HG03520 (cell line): ENCODE measurements around the gene LRP1.

ENCODE experiments used
- ATAC-seq: cut with Tn5 transposase; IDR thresholded peaks from one replicate; pipeline ENCODE4 v1.9.1; 2021; ENCODE audit warnings: mild to moderate bottlenecking, moderate library complexity; ENCODE audit not compliant: unreplicated experiment

Gene LRP1

GRCh38 chr12:57207731-57208630 is 79.7 kb downstream of the LRP1 start:
- ATAC-seq: no peak

- ATAC-seq: no peak
These were observed 80.5 kb downstream of the LRP1 start for GRCh38 chr12:57208631-57209282.

GRCh38 chr12:57209916-57210315 is 81.6 kb downstream of the LRP1 start:
- ATAC-seq: no peak

- ATAC-seq: no peak
These were observed 82.2 kb downstream of the LRP1 start for GRCh38 chr12:57210461-57210860.

- no peak for ATAC-seq
These were observed 82.8 kb downstream of the LRP1 start for GRCh38 chr12:57210926-57211692.

- no peak for ATAC-seq
These were observed 83.8 kb downstream of the LRP1 start for GRCh38 chr12:57211791-57212700.

GRCh38 chr12:57212701-57213057 is 84.4 kb downstream of the LRP1 start:
- no peak for ATAC-seq

GRCh38 chr12:57213058-57213715 is 84.9 kb downstream of the LRP1 start:
- ATAC-seq: no peak

GRCh38 chr12:57213763-57214397 is 85.6 kb downstream of the LRP1 start:
- no peak for ATAC-seq

- ATAC-seq: no peak
These were observed 86.1 kb downstream of the LRP1 start for GRCh38 chr12:57214398-57214781.

GRCh38 chr12:57215065-57215464 is 86.8 kb downstream of the LRP1 start:
- ATAC-seq: no peak

GRCh38 chr12:57215668-57216013 is 87.4 kb downstream of the LRP1 start:
- no peak for ATAC-seq

- no peak for ATAC-seq
These were observed 88.0 kb downstream of the LRP1 start, which contains the start of gene NXPH4 for GRCh38 chr12:57216014-57216911. Gene NXPH4 (plus strand): TSS chr12:57216794. CDS start chr12:57216970, 176 bp downstream.

GRCh38 chr12:57216921-57217879 is 88.9 kb downstream of the LRP1 start:
- ATAC-seq: no peak

GRCh38 chr12:57218030-57218853 is 90.0 kb downstream of the LRP1 start:
- no peak for ATAC-seq

GRCh38 chr12:57219205-57219992 is 91.1 kb downstream of the LRP1 start:
- ATAC-seq: no peak
